Activated CD4-positive, alpha-beta memory T cell treated with anti-CD3 and anti-CD28 coated beads for 36 hours (primary cell): ENCODE measurements around the gene SCD5. TPM values are rescaled to one million over a fixed set of nuclear protein-coding genes. Genes with fewer than 3 reads are reported as not detected.

Experiments
- CTCF ChIA-PET: fragments of 350-600 bp; sonication (Branson Sonifier 250); formaldehyde crosslinking; loops from one replicate; lab custom pipeline; 2021; ENCODE audit warnings: antibody characterized with exemption, inconsistent platforms; lab: Charles Lee
- POLR2A ChIA-PET: fragments of 350-600 bp; sonication (Branson Sonifier 250); formaldehyde crosslinking; loops from one replicate; lab custom pipeline; 2021; ENCODE audit warnings: antibody characterized with exemption; lab: Charles Lee
- DNase-seq: peaks from one replicate; pipeline ENCODE4 v3.0.0-alpha.2; 2020
- H3K27ac Mint-ChIP-seq: one replicate; pipeline ENCODE4 v1.8.0; 2021; ENCODE audit warnings: mixed read lengths
- H3K27me3 Mint-ChIP-seq: one replicate; pipeline ENCODE4 v1.8.0; 2021; ENCODE audit warnings: mixed read lengths
- H3K36me3 Mint-ChIP-seq: one replicate; pipeline ENCODE4 v1.8.0; 2021; ENCODE audit warnings: mixed read lengths
- H3K4me1 Mint-ChIP-seq: one replicate; pipeline ENCODE4 v1.8.0; 2021; ENCODE audit warnings: low read depth, mixed read lengths
- H3K4me3 Mint-ChIP-seq: one replicate; pipeline ENCODE4 v1.8.0; 2021; ENCODE audit warnings: mild to moderate bottlenecking, mixed read lengths
- H3K9me3 Mint-ChIP-seq: one replicate; pipeline ENCODE4 v1.8.0; 2021; ENCODE audit warnings: mixed read lengths
- intact Hi-C: fragments of 100-400 bp; cut with micrococcal nuclease; formaldehyde crosslinking; loops from one replicate; pipeline ENCODE4 v1.15.1; 2023
- total RNA-seq, 2 experiments: library from RNA; stranded (reverse); gene quantifications; one replicate each; pipeline ENCODE4 v1.2.3, GENCODE V29; 2021

SCD5 gene
- total RNA-seq, 2 experiments from 2014 or later, result 0.12 to 0.14 TPM

DNA sequence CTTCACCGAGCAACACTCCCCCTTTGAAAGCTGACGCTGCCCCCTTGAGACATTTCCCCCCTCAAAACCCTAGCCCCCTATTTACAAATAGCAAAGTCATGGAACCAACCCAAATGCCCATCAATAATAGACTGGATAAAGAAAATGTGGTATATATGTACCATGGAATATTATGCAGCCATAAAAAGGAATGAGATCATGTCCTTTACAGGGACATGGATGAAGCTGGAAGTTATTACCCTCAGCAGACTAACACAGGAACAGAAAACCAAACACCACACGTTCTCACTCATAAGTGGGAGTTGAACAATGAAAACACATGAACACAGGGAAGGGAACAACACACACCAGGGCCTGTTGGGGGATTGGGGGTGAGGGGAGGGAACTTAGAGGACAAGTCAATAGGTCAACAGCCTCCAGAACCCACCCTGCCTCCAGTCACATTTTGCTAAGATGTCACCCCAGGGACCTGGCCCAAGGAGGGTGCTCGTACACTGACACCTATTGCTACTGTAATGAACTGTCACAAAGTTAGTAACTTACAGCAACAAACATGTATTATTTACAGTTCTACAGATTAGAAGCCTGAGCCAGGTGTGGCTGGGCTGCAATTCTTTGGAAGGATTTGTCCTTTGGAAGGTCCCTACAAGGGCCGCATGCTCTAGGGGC lies 20.6 kb downstream of the SCD5 start:
- Mint-ChIP-seq H3K27ac (no peak overlapping the region), H3K4me3 (no peak overlapping the region), H3K4me1 (no peaks in the 10 kb centered on the region), H3K27me3 (peaks cover 4% of the 10 kb centered on the region), H3K9me3 (no peaks in the 10 kb centered on the region), H3K36me3 (no peaks in the 10 kb centered on the region)
- no peak for DNase-seq
- intact Hi-C loops, result no loop called here
- ChIA-PET POLR2A (interaction anchor here (0.6 kb wide), 1 partner anchor 147 kb away, joined by 3 read pairs; no protein-coding TSS in a partner anchor), CTCF (no interaction called here)

DNA sequence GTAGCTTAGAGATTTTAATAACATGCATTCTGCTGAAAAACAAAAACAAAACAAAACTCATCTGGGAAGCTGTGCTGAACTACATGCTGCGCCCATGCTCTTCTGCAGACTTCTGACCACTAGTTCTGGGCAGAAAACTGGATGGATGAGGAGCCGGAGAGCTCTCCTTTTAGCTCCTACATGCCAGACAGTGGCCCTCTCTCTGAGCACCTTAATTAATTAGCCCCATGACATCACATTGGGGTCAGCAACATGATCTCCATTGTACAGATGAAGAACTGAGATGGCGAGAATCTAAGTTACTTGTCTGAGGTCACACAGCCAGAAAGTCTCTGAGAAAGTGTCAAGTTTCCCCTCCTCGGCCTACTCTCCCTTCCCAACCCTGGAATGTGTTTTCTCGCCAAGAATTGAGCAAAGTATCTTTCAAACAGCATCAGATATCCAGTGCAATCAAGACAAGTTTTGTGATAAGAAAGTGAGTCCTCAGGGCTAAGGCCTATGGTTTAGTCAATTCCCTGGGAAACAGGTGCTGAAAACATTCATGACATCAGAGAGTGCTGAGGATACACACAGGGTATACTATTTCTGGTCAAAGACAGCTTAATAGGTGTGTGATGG lies 21.6 kb downstream of the SCD5 start:
- intact Hi-C loops, result no loop called here
- Mint-ChIP-seq H3K9me3 (no peaks in the 10 kb centered on the region), H3K36me3 (no peaks in the 10 kb centered on the region), H3K4me3 (no peak overlapping the region), H3K27ac (no peak overlapping the region), H3K27me3 (peaks cover 9% of the 10 kb centered on the region), H3K4me1 (no peaks in the 10 kb centered on the region)
- POLR2A ChIA-PET, result no interaction called here
- CTCF ChIA-PET, result interaction anchor here (1.1 kb wide), 1 partner anchor 38 kb away, joined by 4 read pairs; no protein-coding TSS in a partner anchor
- no peak for DNase-seq

- no peaks in the 10 kb centered on the region for H3K9me3 Mint-ChIP-seq
- CTCF ChIA-PET, result no interaction called here
- DNase-seq, result no peak
- POLR2A ChIA-PET, result no interaction called here
- no peak overlapping the region for H3K27ac Mint-ChIP-seq
- H3K4me1 Mint-ChIP-seq, result no peaks in the 10 kb centered on the region
- H3K36me3 Mint-ChIP-seq, result no peaks in the 10 kb centered on the region
- intact Hi-C loops, result no loop called here
- H3K27me3 Mint-ChIP-seq, result peaks cover 12% of the 10 kb centered on the region
- H3K4me3 Mint-ChIP-seq, result no peak overlapping the region
Observed at GRCh38 chr4:82775243-82775642, 23.4 kb downstream of the SCD5 start.

- Mint-ChIP-seq H3K4me1 (no peaks in the 10 kb centered on the region), H3K9me3 (no peaks in the 10 kb centered on the region), H3K27ac (no peak overlapping the region), H3K36me3 (no peaks in the 10 kb centered on the region), H3K27me3 (peaks cover 14% of the 10 kb centered on the region), H3K4me3 (no peak overlapping the region)
- DNase-seq, result no peak
- POLR2A ChIA-PET, result no interaction called here
- CTCF ChIA-PET, result no interaction called here
- intact Hi-C loops, result no loop called here
Observed at GRCh38 chr4:82774711-82775171, 23.9 kb downstream of the SCD5 start.

DNA sequence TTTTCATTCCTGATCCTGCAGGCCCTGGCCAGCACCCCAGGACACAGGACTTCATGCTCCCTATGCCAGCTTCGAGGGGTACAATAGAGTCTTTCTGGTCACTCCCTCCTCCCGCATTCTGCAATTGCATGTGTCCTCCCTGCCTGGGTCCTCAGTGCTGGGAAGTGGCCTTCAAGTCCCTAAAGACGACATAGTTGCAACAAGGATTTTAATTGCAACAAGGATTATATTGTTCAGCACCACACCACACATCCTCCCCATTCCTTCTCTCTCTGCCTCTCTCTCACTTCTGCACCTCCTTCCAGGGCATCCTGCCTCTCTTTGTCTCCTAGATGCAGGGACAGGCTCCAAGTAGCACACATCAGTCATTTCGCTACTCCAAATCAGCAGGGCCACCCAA lies 25.5 kb downstream of the SCD5 start:
- POLR2A ChIA-PET, result no interaction called here
- no peak overlapping the region for H3K4me3 Mint-ChIP-seq
- H3K9me3 Mint-ChIP-seq, result no peaks in the 10 kb centered on the region
- CTCF ChIA-PET, result no interaction called here
- intact Hi-C loops, result no loop called here
- H3K4me1 Mint-ChIP-seq, result no peaks in the 10 kb centered on the region
- H3K36me3 Mint-ChIP-seq, result no peaks in the 10 kb centered on the region
- no peak overlapping the region for H3K27ac Mint-ChIP-seq
- no peak for DNase-seq
- peaks cover 17% of the 10 kb centered on the region for H3K27me3 Mint-ChIP-seq

- Mint-ChIP-seq H3K27me3 (peaks cover 18% of the 10 kb centered on the region), H3K4me3 (no peak overlapping the region), H3K36me3 (no peaks in the 10 kb centered on the region), H3K9me3 (peaks cover 12% of the 10 kb centered on the region), H3K4me1 (no peaks in the 10 kb centered on the region), H3K27ac (no peak overlapping the region)
- DNase-seq, result no peak
- intact Hi-C loops, result no loop called here
- ChIA-PET CTCF (no interaction called here), POLR2A (no interaction called here)
Observed at GRCh38 chr4:82770607-82771006, 28.0 kb downstream of the SCD5 start.

DNA sequence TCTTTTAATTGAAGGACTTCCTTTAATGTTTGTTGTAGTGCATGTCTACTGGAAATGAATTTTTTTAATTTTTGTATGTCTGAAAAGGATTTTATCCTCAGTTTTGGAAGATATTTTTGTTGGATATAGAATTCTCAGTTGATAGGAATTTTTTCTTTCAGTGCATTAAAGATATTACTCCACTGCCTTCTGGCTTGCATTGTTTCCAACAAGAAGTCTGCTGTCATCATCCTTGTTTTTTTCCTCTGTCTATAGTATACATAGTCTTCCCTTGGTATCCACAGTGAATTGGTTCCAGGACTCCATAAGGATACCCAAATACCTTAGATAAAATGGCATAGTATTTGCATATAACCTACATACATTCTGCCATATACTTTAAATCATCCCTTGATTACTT lies 33.5 kb downstream of the SCD5 start:
- no peak for DNase-seq
- Mint-ChIP-seq H3K27ac (no peak overlapping the region), H3K4me1 (no peaks in the 10 kb centered on the region), H3K9me3 (peaks cover 15% of the 10 kb centered on the region), H3K27me3 (peaks cover 8% of the 10 kb centered on the region), H3K4me3 (no peak overlapping the region), H3K36me3 (no peaks in the 10 kb centered on the region)
- intact Hi-C loops, result no loop called here
- ChIA-PET CTCF (no interaction called here), POLR2A (no interaction called here)

DNA sequence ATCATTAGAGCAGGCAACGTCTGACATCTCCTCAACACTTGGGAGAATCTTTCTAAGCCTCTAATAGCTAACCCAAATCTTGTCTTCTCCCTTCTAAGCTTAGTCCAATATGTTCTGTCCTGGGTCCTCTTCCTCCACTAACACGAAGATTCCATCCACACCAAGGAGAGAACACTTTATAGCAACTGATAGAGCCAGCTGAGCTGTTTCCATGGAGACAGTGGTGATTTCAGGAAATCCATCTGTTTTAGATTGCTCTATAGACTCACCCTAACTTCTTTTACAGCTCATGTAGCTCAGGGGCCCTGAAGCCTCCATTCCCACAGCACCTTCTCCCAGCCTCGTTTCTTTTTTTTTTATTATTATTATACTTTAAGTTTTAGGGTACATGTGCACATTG lies 37.4 kb downstream of the SCD5 start:
- peaks cover 3% of the 10 kb centered on the region for H3K27me3 Mint-ChIP-seq
- DNase-seq, result no peak
- no peaks in the 10 kb centered on the region for H3K36me3 Mint-ChIP-seq
- H3K4me3 Mint-ChIP-seq, result no peak overlapping the region
- H3K27ac Mint-ChIP-seq, result no peak overlapping the region
- H3K9me3 Mint-ChIP-seq, result peaks cover 9% of the 10 kb centered on the region
- ChIA-PET CTCF (interaction anchor here (1.1 kb wide), 1 partner anchor 22 kb away, joined by 3 read pairs; no protein-coding TSS in a partner anchor), POLR2A (no interaction called here)
- H3K4me1 Mint-ChIP-seq, result no peaks in the 10 kb centered on the region
- intact Hi-C loops, result no loop called here

GRCh38 chr4:82758701-82759685 lies 39.6 kb downstream of the SCD5 start:
- DNase-seq, result no peak
- ChIA-PET CTCF (interaction anchor here (0.6 to 2.1 kb wide), 2 partner anchors 9 to 20 kb away, joined by 3 to 8 read pairs; no protein-coding TSS in a partner anchor), POLR2A (no interaction called here)
- Mint-ChIP-seq H3K4me1 (no peaks in the 10 kb centered on the region), H3K9me3 (no peaks in the 10 kb centered on the region), H3K4me3 (no peak overlapping the region), H3K36me3 (no peaks in the 10 kb centered on the region), H3K27me3 (peaks cover 3% of the 10 kb centered on the region), H3K27ac (no peak overlapping the region)
- intact Hi-C loops, result no loop called here

- ChIA-PET CTCF (no interaction called here), POLR2A (no interaction called here)
- Mint-ChIP-seq H3K9me3 (no peaks in the 10 kb centered on the region), H3K4me1 (no peaks in the 10 kb centered on the region), H3K4me3 (no peak overlapping the region), H3K27ac (no peak overlapping the region), H3K27me3 (peaks cover 4% of the 10 kb centered on the region), H3K36me3 (no peaks in the 10 kb centered on the region)
- DNase-seq, result no peak
- intact Hi-C loops, result no loop called here
Observed at GRCh38 chr4:82756061-82756460, 42.5 kb downstream of the SCD5 start.

GRCh38 chr4:82755650-82756049 lies 42.9 kb downstream of the SCD5 start:
- Mint-ChIP-seq H3K4me3 (no peak overlapping the region), H3K36me3 (no peaks in the 10 kb centered on the region), H3K4me1 (no peaks in the 10 kb centered on the region), H3K27me3 (peaks cover 3% of the 10 kb centered on the region), H3K9me3 (no peaks in the 10 kb centered on the region), H3K27ac (no peak overlapping the region)
- CTCF ChIA-PET, result no interaction called here
- intact Hi-C loops, result no loop called here
- POLR2A ChIA-PET, result no interaction called here
- DNase-seq, result no peak

- no peak overlapping the region for H3K27ac Mint-ChIP-seq
- no peaks in the 10 kb centered on the region for H3K36me3 Mint-ChIP-seq
- intact Hi-C loops, result no loop called here
- no peaks in the 10 kb centered on the region for H3K4me1 Mint-ChIP-seq
- CTCF ChIA-PET, result no interaction called here
- H3K4me3 Mint-ChIP-seq, result no peak overlapping the region
- H3K9me3 Mint-ChIP-seq, result no peaks in the 10 kb centered on the region
- peaks cover 1% of the 10 kb centered on the region for H3K27me3 Mint-ChIP-seq
- POLR2A ChIA-PET, result no interaction called here
- DNase-seq, result no peak
Observed at GRCh38 chr4:82754513-82755165, 44.0 kb downstream of the SCD5 start.
